ENCODE data around the gene PATL2.
"Not testable (repeated sequence)": the region's sequence is repeated elsewhere in the genome, so short reads cannot be mapped to it uniquely, and the experiment has no call there.

The PATL2 gene

GRCh38 chr15:44682809-44683682 lies 28.1 kb downstream of the PATL2 start:
- not testable (repeated sequence) for DNase-seq

- no peak for DNase-seq
Observed at GRCh38 chr15:44682211-44682610, 28.9 kb downstream of the PATL2 start.

DNA sequence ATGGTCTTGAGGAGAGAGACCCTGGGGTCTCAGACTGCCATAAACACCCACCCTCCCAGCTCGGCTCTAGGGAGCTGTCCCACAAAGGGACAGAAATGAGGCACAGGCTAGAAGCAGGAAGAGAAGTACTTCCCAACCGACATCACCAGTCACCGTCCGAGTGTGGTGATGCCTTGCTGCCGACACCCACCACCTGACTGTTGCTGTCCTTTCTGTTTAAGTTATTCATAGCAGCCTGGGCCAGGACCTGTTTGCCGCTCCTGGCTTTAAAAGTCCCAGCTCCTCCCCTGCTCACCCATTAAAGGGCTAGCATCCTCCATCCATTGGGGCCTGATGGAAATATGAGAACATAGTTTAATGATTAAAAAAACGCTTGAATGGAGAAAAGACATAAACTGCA lies 34.4 kb downstream of the PATL2 start:
- DNase-seq: no peak

DNA sequence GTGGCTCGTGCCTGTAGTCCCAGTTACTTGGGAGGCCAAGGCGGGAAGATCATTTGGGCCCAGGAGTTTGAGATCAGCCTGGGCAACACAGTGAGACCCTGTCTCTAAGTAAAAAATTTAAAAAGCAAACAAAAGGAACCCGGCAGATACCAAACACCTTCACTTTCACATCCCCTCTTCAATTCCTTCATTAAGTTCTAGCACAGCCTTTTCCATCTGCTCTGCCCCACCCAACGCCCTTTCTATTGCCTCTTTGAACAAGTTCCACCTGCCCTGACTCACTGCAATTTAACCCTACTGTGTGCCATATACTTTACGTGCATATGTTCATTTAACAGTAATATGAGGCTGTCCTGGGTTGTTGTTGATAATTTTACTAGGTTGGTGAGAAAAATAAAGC lies 35.2 kb downstream of the PATL2 start:
- no peak for DNase-seq

- DNase-seq: no peak
Observed at GRCh38 chr15:44673639-44674038, 37.5 kb downstream of the PATL2 start.

DNA sequence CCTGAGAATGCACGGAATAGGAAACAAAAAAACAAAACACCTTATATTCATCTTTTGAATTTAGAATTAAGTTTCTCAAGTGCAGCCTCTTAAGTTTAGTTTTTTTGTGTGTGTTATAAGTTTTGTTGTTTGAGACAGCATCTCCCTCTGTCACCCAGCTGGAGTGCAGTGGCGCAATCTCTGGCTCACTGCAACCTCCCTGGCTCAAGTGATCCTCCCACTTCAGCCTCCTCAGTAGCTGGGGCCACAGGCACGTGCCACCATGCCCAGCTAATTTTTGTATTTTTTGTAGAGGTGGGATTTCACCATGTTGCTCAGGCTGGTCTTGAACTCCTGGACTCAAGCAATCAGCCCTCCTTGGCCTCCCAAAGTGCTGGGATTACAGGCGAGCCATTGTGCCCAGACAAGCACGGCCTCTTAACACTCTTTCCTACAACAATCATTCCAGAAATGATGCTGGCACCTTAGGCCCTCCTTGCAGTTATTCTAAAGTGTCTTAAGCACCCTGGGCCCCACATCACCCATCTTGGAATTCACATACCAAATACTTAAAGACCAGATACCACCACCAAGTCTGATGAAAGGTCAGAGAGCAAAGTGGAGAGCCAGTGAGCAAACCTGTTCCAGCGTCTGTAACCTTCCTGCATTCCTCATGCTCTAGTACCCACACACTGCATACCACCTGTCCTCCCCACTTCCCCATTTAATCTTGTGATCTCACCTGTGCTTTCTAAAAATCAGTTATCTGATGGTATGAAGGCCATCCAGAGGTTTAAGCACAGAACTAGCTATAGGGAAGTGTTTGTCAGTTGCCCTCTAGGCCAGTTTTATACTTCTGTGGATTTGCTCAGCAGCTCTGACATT lies 40.8 kb downstream of the PATL2 start:
- no peak for DNase-seq

DNA sequence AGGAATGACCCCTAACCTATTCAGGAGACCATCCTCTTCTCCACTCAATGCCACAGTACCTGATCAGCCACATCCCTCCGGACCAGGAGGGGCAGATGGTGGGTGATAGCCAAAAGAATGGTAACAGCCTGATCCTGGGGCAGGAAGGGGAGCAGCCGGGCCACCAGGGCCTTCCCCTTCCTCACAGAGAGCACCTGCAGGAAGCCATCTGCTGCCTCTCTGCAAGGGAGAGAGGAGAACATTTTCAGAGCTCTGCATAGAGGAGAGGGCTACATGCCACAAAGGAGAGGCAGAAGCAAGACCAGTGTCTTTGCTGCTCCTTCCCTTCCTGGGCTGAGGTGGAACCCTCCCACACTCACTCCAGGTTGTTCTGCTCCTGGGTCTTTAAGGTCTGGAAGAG lies 42.2 kb downstream of the PATL2 start:
- no peak for DNase-seq

DNA sequence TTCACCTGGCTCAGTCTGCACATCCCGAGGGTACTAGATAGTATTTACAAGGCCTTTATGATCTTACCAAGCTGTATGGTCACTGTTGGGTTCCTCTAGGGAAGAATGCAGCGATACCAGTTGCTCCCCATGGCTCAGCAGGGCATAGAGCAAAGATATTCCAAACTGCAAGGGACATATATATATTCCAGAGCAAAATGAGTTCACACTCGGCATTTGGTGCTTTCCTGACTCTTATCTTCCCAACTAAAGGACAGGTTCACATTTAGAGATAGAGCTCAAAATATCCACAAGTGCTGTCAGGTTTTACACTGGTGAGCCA lies 44.1 kb downstream of the PATL2 start:
- no peak for DNase-seq

DNA sequence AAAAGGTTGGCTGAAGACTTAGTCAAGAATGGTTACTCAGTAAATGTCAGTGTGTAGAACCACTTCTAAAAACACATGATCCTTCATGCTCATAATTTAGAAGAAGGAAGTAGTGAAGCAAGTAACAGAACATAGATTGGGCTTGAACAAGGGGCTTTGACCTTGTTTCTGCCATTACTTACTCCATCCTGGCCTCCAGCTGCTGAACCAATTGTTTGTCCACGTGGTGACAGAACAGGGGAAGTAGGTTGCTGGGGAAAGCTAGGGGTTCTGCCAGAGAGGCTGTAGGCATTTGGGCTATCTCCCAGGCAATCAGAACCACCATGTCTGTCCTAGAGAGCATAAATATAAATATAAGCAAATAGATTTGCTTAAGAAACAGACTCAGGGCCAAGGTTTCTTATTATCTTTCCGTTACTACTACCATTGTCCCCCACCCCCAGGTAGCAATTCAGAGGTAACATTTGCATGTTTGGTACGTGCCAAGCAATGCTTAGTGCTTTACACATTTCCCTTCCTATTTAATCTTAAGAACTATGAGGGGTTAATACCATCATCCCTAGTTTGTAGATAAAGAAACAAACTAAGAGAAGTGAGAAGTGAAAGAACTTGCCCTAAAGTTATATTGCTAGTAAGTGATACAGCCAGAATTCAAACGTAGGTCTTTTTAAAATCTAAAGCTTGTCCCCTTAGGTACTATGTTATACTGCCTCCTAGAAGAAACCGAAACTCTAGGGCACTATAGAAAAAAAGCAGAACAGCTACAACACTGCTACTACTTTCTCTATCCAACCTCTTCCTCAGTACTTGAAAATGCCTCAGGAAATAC lies 44.7 kb downstream of the PATL2 start:
- DNase-seq: no peak

- DNase-seq: peak; percentile 87
Observed at GRCh38 chr15:44663410-44664308, 47.5 kb downstream of the PATL2 start, which contains the start of gene SPG11. Gene SPG11, minus strand, starts transcription at chr15:44663662. Its CDS starts 15 bp downstream, at chr15:44663647.

- no peak for DNase-seq
Observed at GRCh38 chr15:44662478-44663409, 48.4 kb downstream of the PATL2 start.

DNA sequence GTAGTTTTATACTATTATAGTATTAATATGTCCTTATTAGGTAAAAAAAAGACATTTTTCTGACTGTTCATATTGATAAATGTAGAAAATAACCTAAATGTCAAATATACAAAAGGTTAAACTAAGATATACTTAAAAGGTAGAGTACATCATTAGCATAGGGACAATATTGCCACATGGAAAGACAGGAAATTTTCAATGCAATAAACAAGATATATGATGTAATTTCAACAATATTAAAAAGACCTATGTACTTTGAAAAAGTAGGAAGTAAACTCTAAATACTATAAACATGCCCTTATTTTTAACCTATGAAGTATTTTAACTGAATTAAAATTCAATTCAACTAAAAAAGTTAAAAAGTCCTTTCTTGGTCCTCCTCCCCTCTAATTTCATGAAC lies 49.5 kb downstream of the PATL2 start:
- no peak for DNase-seq

GRCh38 chr15:44659056-44659455 lies 52.1 kb downstream of the PATL2 start:
- DNase-seq: no peak

GRCh38 chr15:44657378-44657777 lies 53.7 kb downstream of the PATL2 start:
- no peak for DNase-seq

GRCh38 chr15:44656913-44657312 lies 54.2 kb downstream of the PATL2 start:
- no peak for DNase-seq

- no peak for DNase-seq
Observed at GRCh38 chr15:44656298-44656697, 54.8 kb downstream of the PATL2 start.

DNA sequence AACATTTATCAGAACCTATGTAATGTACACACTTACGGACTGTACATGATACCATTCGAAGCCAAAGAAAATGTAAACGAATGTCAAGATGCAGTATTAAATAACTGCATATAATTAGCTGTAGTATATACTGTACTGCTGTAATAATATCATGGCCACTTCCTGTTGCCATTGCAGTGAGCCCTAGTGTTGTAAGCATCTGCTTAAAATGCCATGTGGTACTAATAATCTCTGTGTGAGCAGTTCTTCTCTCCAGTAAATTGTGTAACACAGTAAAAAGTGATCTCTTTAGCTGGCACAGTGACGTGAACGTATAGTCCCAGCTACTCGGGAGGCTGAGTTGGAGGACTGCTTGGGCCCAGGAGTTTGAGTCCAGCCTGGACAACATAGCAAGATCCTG lies 56.3 kb downstream of the PATL2 start:
- DNase-seq: no peak

DNA sequence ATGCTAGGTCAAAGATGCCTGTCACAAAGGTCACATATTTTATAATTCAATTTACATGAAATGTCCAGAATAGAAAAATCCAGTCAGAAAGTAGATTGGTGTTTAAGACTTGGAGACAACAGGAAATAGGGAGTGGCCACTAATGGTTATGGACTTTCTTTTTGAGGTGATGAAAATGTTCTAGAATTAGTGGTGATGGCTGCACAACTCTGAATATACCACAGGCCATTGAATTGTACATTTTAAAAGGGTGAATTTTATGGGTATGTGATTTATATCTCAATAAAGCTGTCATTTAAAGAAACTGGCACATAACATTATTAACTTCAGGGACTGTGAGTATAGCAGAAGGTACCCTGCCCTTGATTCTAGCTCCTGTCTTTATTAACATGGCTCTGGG lies 63.5 kb downstream of the PATL2 start:
- no peak for DNase-seq

DNA sequence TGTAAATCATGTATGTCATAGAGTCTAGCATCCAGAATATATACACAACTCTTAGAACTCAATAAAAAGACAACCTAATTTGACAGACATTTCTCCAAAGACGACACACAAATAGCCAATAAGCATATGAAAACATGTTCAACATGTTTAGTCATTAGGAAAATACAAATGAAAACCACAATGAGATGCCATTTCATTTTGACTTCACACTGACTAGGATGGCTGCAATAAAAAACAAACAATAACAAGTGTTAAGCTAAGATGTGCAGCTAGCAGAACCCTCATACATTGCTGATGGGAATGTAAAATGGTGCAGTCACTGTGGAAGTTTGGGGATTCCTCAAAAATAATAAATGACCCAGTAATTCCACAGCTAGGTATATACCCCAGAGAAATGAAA lies 64.1 kb downstream of the PATL2 start:
- DNase-seq: no peak

GRCh38 chr15:44646460-44646859 lies 64.7 kb downstream of the PATL2 start:
- DNase-seq: no peak

GRCh38 chr15:44641651-44642050 lies 69.5 kb downstream of the PATL2 start:
- no peak for DNase-seq
